Measurements from ENCODE around the gene BRAF.
"Not testable (repeated sequence)": the region's sequence is repeated elsewhere in the genome, so short reads cannot be mapped to it uniquely, and the experiment has no call there.

Gene BRAF

GRCh38 chr7:140695381-140695780, 229.3 kb downstream of the BRAF start:
- Histone ChIP-seq H3K4me1 (ENCODE audit: control insufficient read depth, insufficient read depth, low read length) (peaks cover 13% of the 10 kb centered on the region; the same call in 1 of the 2 replicates), H3K27me3 (ENCODE audit: control insufficient read depth, insufficient read depth, low read length) (no peaks in the 10 kb centered on the region), H3K27ac (ENCODE audit: low read depth, low read length) (no peak overlapping the region), H3K4me3 (ENCODE audit: low read depth, low read length) (no peak overlapping the region), H3K9me3 (ENCODE audit: control insufficient read depth, insufficient read depth, low read depth, low read length) (no peaks in the 10 kb centered on the region), H3K36me3 (ENCODE audit: control insufficient read depth, insufficient read depth, low read length) (no peaks in the 10 kb centered on the region), H3K9ac (ENCODE audit: low read length) (no peak overlapping the region)

GRCh38 chr7:140694592-140694991, 230.1 kb downstream of the BRAF start:
- no peaks in the 10 kb centered on the region for H3K27me3 ChIP-seq (ENCODE audit: control insufficient read depth, insufficient read depth, low read length)
- H3K9ac ChIP-seq (ENCODE audit: low read length): no peak overlapping the region
- H3K4me3 ChIP-seq (ENCODE audit: low read depth, low read length): no peak overlapping the region
- H3K27ac ChIP-seq (ENCODE audit: low read depth, low read length): no peak overlapping the region
- no peaks in the 10 kb centered on the region for H3K9me3 ChIP-seq (ENCODE audit: control insufficient read depth, insufficient read depth, low read depth, low read length)
- no peaks in the 10 kb centered on the region for H3K36me3 ChIP-seq (ENCODE audit: control insufficient read depth, insufficient read depth, low read length)
- peaks cover 13% of the 10 kb centered on the region; the same call in 1 of the 2 replicates for H3K4me1 ChIP-seq (ENCODE audit: control insufficient read depth, insufficient read depth, low read length)

GRCh38 chr7:140693849-140694248, 230.9 kb downstream of the BRAF start:
- not testable (repeated sequence) for H3K27me3 ChIP-seq (ENCODE audit: control insufficient read depth, insufficient read depth, low read length); H3K9me3 ChIP-seq (ENCODE audit: control insufficient read depth, insufficient read depth, low read depth, low read length); H3K27ac ChIP-seq (ENCODE audit: low read depth, low read length); H3K9ac ChIP-seq (ENCODE audit: low read length); H3K4me3 ChIP-seq (ENCODE audit: low read depth, low read length); H3K36me3 ChIP-seq (ENCODE audit: control insufficient read depth, insufficient read depth, low read length)
- peaks cover 13% of the 10 kb centered on the region; the same call in 1 of the 2 replicates for H3K4me1 ChIP-seq (ENCODE audit: control insufficient read depth, insufficient read depth, low read length)

GRCh38 chr7:140691376-140692045, 233.2 kb downstream of the BRAF start:
- Histone ChIP-seq H3K9me3 (ENCODE audit: control insufficient read depth, insufficient read depth, low read depth, low read length) (no peaks in the 10 kb centered on the region), H3K27me3 (ENCODE audit: control insufficient read depth, insufficient read depth, low read length) (no peaks in the 10 kb centered on the region), H3K4me1 (ENCODE audit: control insufficient read depth, insufficient read depth, low read length) (peaks cover 7% of the 10 kb centered on the region; the same call in 1 of the 2 replicates), H3K9ac (ENCODE audit: low read length) (no peak overlapping the region), H3K4me3 (ENCODE audit: low read depth, low read length) (no peak overlapping the region), H3K36me3 (ENCODE audit: control insufficient read depth, insufficient read depth, low read length) (0 out of 2 replicates have a peak, but pooled peaks cover 3% of the 10 kb centered on the region), H3K27ac (ENCODE audit: low read depth, low read length) (no peak overlapping the region)

- Histone ChIP-seq H3K9me3 (ENCODE audit: control insufficient read depth, insufficient read depth, low read depth, low read length) (no peaks in the 10 kb centered on the region), H3K27me3 (ENCODE audit: control insufficient read depth, insufficient read depth, low read length) (no peaks in the 10 kb centered on the region), H3K9ac (ENCODE audit: low read length) (no peak overlapping the region), H3K4me1 (ENCODE audit: control insufficient read depth, insufficient read depth, low read length) (no peaks in the 10 kb centered on the region), H3K27ac (ENCODE audit: low read depth, low read length) (no peak overlapping the region), H3K36me3 (ENCODE audit: control insufficient read depth, insufficient read depth, low read length) (peaks cover 7% of the 10 kb centered on the region; the same call in 1 of the 2 replicates), H3K4me3 (ENCODE audit: low read depth, low read length) (no peak overlapping the region)
These were observed 235.3 kb downstream of the BRAF start for GRCh38 chr7:140689199-140690152.

GRCh38 chr7:140688341-140688740, 236.4 kb downstream of the BRAF start:
- no peak overlapping the region for H3K27ac ChIP-seq (ENCODE audit: low read depth, low read length)
- peaks cover 7% of the 10 kb centered on the region; the same call in 1 of the 2 replicates for H3K36me3 ChIP-seq (ENCODE audit: control insufficient read depth, insufficient read depth, low read length)
- H3K4me3 ChIP-seq (ENCODE audit: low read depth, low read length): no peak overlapping the region
- no peak overlapping the region for H3K9ac ChIP-seq (ENCODE audit: low read length)
- no peaks in the 10 kb centered on the region for H3K9me3 ChIP-seq (ENCODE audit: control insufficient read depth, insufficient read depth, low read depth, low read length)
- no peaks in the 10 kb centered on the region for H3K27me3 ChIP-seq (ENCODE audit: control insufficient read depth, insufficient read depth, low read length)
- H3K4me1 ChIP-seq (ENCODE audit: control insufficient read depth, insufficient read depth, low read length): no peaks in the 10 kb centered on the region

GRCh38 chr7:140686921-140687320, 237.8 kb downstream of the BRAF start:
- H3K9ac ChIP-seq (ENCODE audit: low read length): no peak overlapping the region
- peaks cover 7% of the 10 kb centered on the region; the same call in 1 of the 2 replicates for H3K36me3 ChIP-seq (ENCODE audit: control insufficient read depth, insufficient read depth, low read length)

GRCh38 chr7:140685407-140686087, 239.2 kb downstream of the BRAF start:
- Histone ChIP-seq H3K36me3 (ENCODE audit: control insufficient read depth, insufficient read depth, low read length) (peaks cover 15% of the 10 kb centered on the region; the same call in 1 of the 2 replicates), H3K9me3 (ENCODE audit: control insufficient read depth, insufficient read depth, low read depth, low read length) (no peaks in the 10 kb centered on the region), H3K27me3 (ENCODE audit: control insufficient read depth, insufficient read depth, low read length) (no peaks in the 10 kb centered on the region), H3K27ac (ENCODE audit: low read depth, low read length) (no peak overlapping the region), H3K9ac (ENCODE audit: low read length) (no peak overlapping the region), H3K4me3 (ENCODE audit: low read depth, low read length) (no peak overlapping the region), H3K4me1 (ENCODE audit: control insufficient read depth, insufficient read depth, low read length) (no peaks in the 10 kb centered on the region)

More at GRCh38 chr7:140686921-140687320, 237.8 kb downstream of the BRAF start:
- Histone ChIP-seq H3K4me1 (ENCODE audit: control insufficient read depth, insufficient read depth, low read length) (no peaks in the 10 kb centered on the region), H3K9me3 (ENCODE audit: control insufficient read depth, insufficient read depth, low read depth, low read length) (no peaks in the 10 kb centered on the region), H3K27ac (ENCODE audit: low read depth, low read length) (no peak overlapping the region), H3K4me3 (ENCODE audit: low read depth, low read length) (no peak overlapping the region), H3K27me3 (ENCODE audit: control insufficient read depth, insufficient read depth, low read length) (no peaks in the 10 kb centered on the region)

GRCh38 chr7:140684066-140684950, 240.4 kb downstream of the BRAF start:
- no peak overlapping the region for H3K27ac ChIP-seq (ENCODE audit: low read depth, low read length)
- no peaks in the 10 kb centered on the region for H3K9me3 ChIP-seq (ENCODE audit: control insufficient read depth, insufficient read depth, low read depth, low read length)
- H3K4me1 ChIP-seq (ENCODE audit: control insufficient read depth, insufficient read depth, low read length): no peaks in the 10 kb centered on the region
- H3K36me3 ChIP-seq (ENCODE audit: control insufficient read depth, insufficient read depth, low read length): peaks cover 17% of the 10 kb centered on the region; the same call in 1 of the 2 replicates
- no peaks in the 10 kb centered on the region for H3K27me3 ChIP-seq (ENCODE audit: control insufficient read depth, insufficient read depth, low read length)
- H3K4me3 ChIP-seq (ENCODE audit: low read depth, low read length): no peak overlapping the region
- H3K9ac ChIP-seq (ENCODE audit: low read length): no peak overlapping the region

GRCh38 chr7:140683657-140684056, 241.1 kb downstream of the BRAF start:
- Histone ChIP-seq H3K36me3 (ENCODE audit: control insufficient read depth, insufficient read depth, low read length) (peaks cover 22% of the 10 kb centered on the region), H3K27me3 (ENCODE audit: control insufficient read depth, insufficient read depth, low read length) (no peaks in the 10 kb centered on the region), H3K4me3 (ENCODE audit: low read depth, low read length) (no peak overlapping the region), H3K9me3 (ENCODE audit: control insufficient read depth, insufficient read depth, low read depth, low read length) (no peaks in the 10 kb centered on the region), H3K27ac (ENCODE audit: low read depth, low read length) (no peak overlapping the region), H3K9ac (ENCODE audit: low read length) (no peak overlapping the region), H3K4me1 (ENCODE audit: control insufficient read depth, insufficient read depth, low read length) (no peaks in the 10 kb centered on the region)
